Vagina (tissue), 2 donors: Measurements from ENCODE around the gene APLP2.

ENCODE experiments used
- POLR2A ChIP-seq, 2 donors: fragments of 450-650 bp; IDR thresholded peaks; one replicate each; pipeline ENCODE4 v1.6.1; 2017; ENCODE audit warnings: antibody characterized with exemption in 2 of 2, mild to moderate bottlenecking in 2 of 2, moderate library complexity in 2 of 2
- POLR2AphosphoS5 ChIP-seq, 2 donors: sonication (generic); formaldehyde crosslinking; IDR thresholded peaks; one replicate each; pipeline ENCODE4 v1.9.0; 2017; ENCODE audit warnings: antibody characterized with exemption in 2 of 2, mild to moderate bottlenecking in 2 of 2, low read depth in 1 of 2; ENCODE audit not compliant: insufficient read depth in 1 of 2
- TF ChIP-seq, protein P1 (sequence below), 3 experiments: fragments of 450-650 bp in 2 of 3; fragments of 200-600 bp in 1 of 3; sonication (generic) in 1 of 3; IDR thresholded peaks; one replicate each; pipeline ENCODE4 v1.5.1; 2017 to 2019; ENCODE audit warnings: antibody characterized with exemption in 3 of 3, mild to moderate bottlenecking in 2 of 3, moderate library complexity in 2 of 3

DNA sequence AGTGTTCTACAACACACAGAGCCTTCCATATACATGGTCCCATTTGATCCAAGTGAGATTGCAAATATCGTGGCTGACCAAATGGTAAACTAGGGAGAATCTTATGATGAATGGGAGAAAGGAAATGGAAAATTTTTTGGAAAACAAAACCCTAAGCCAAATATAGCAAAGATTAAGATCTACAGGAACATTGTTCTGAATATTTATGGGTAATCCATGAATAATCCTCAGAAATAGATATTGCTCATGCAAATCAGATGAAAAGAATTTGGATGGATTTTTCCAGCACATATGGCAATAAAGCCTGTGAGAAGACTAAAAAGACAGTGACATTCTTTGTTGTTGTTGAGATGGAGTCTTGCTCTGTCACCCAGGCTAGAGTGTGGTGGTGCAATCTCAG is 45.3 kb upstream of the APLP2 start:
- TF ChIP-seq, protein P1, sequence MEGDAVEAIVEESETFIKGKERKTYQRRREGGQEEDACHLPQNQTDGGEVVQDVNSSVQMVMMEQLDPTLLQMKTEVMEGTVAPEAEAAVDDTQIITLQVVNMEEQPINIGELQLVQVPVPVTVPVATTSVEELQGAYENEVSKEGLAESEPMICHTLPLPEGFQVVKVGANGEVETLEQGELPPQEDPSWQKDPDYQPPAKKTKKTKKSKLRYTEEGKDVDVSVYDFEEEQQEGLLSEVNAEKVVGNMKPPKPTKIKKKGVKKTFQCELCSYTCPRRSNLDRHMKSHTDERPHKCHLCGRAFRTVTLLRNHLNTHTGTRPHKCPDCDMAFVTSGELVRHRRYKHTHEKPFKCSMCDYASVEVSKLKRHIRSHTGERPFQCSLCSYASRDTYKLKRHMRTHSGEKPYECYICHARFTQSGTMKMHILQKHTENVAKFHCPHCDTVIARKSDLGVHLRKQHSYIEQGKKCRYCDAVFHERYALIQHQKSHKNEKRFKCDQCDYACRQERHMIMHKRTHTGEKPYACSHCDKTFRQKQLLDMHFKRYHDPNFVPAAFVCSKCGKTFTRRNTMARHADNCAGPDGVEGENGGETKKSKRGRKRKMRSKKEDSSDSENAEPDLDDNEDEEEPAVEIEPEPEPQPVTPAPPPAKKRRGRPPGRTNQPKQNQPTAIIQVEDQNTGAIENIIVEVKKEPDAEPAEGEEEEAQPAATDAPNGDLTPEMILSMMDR (IDR thresholded peaks at IDR 0.05) = no peak
- TF ChIP-seq POLR2A (IDR thresholded peaks at IDR 0.05) (no peak), POLR2AphosphoS5 (IDR thresholded peaks at IDR 0.05; ENCODE audit: insufficient read depth in 1 of 2, low read depth in 1 of 2) (no peak)
